D341Med (cell line): ENCODE data around the gene DMGDH.
"Not testable (repeated sequence)": the region's sequence is repeated elsewhere in the genome, so short reads cannot be mapped to it uniquely, and the experiment has no call there.

Experiments used
- DNase-seq: peaks from one replicate; pipeline ENCODE4 v3.0.0; 2012; ENCODE audit warnings: low spot score

The DMGDH gene

GRCh38 chr5:79011219-79011836 is 58.1 kb downstream of the DMGDH start:
- DNase-seq = no peak

GRCh38 chr5:79008362-79008761 is 61.1 kb downstream of the DMGDH start:
- no peak for DNase-seq

- no peak for DNase-seq
These were observed 61.6 kb downstream of the DMGDH start for GRCh38 chr5:79007872-79008271.

GRCh38 chr5:79005936-79006631 is 63.4 kb downstream of the DMGDH start:
- DNase-seq = no peak

- no peak for DNase-seq
These were observed 64.3 kb downstream of the DMGDH start for GRCh38 chr5:79005151-79005550.

- DNase-seq = no peak
These were observed 67.1 kb downstream of the DMGDH start for GRCh38 chr5:79002374-79002773.

- no peak for DNase-seq
These were observed 68.0 kb downstream of the DMGDH start for GRCh38 chr5:79001471-79001870.

- no peak for DNase-seq
These were observed 72.4 kb downstream of the DMGDH start for GRCh38 chr5:78997090-78997489.

GRCh38 chr5:78995521-78996007 is 73.9 kb downstream of the DMGDH start:
- no peak for DNase-seq

- DNase-seq = no peak
These were observed 76.3 kb downstream of the DMGDH start for GRCh38 chr5:78993165-78993564.

GRCh38 chr5:78992146-78992545 is 77.3 kb downstream of the DMGDH start:
- no peak for DNase-seq

GRCh38 chr5:78989080-78989479 is 80.4 kb downstream of the DMGDH start:
- DNase-seq = no peak

GRCh38 chr5:78985725-78986223 is 83.7 kb downstream of the DMGDH start:
- DNase-seq = no peak

- no peak for DNase-seq
These were observed 84.3 kb downstream of the DMGDH start, which contains the start of gene ARSB for GRCh38 chr5:78985116-78985724. Gene ARSB, minus strand, starts transcription at chr5:78985310. Its CDS starts 62 bp downstream, at chr5:78985248.

GRCh38 chr5:78984439-78985115 is 84.9 kb downstream of the DMGDH start:
- DNase-seq = peak; percentile 96

GRCh38 chr5:78983601-78984438 is 85.7 kb downstream of the DMGDH start:
- DNase-seq = no peak

- not testable (repeated sequence) for DNase-seq
These were observed 86.3 kb downstream of the DMGDH start for GRCh38 chr5:78983194-78983593.

- no peak for DNase-seq
These were observed 89.6 kb downstream of the DMGDH start for GRCh38 chr5:78979909-78980308.

GRCh38 chr5:78979117-78979742 is 90.2 kb downstream of the DMGDH start:
- DNase-seq = no peak

GRCh38 chr5:78975035-78975434 is 94.4 kb downstream of the DMGDH start:
- no peak for DNase-seq

- DNase-seq = no peak
These were observed 94.9 kb downstream of the DMGDH start for GRCh38 chr5:78974601-78975000.
